ENCODE data around the gene FOXP1.

FOXP1 gene

DNA sequence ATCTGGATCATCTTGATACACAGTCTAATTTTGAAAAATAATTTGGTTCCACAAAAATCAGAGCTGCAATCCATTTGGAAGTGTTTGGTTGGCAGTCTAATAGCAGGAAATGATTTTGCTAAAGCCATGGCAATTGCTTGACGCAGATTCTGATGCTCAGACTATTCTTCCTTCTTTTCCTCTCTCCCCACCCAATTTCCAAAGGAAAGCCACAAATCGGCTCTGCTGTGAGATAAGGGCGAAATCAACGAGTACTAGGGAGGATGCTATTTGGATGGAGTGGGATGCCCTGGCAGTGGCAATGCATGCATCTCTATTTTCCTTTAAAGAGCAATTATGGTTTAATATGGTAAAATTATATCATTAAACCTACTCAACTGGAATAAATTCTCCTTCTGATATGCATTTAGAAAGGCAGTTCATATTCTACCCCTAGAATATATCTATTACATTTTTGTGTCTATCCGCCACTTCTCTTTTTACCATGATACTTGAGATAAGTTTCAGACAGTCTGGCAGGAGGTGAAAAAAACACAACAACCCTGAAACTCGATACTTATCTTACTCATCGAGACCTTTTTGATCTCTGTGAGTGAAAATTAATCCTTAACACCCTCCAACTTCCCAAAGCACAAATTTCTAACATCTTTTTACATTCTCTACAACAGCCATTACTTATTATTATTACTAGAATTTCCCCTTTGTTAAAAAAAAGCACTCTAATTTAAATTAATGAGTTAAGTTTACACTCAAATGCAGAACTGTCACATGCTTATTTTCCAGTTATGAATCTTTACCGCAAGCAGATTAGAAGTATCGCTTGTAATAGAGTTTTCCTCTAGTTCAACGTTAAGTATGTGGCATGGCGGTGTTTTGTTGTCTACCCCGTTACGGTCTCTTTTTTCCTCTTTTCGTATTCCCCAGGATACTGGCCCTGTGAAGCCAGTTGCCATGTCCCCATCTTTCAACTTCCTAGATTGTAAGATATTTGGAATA lies 433.3 kb downstream of the FOXP1 start:
- TF ChIP-seq, protein P1, sequence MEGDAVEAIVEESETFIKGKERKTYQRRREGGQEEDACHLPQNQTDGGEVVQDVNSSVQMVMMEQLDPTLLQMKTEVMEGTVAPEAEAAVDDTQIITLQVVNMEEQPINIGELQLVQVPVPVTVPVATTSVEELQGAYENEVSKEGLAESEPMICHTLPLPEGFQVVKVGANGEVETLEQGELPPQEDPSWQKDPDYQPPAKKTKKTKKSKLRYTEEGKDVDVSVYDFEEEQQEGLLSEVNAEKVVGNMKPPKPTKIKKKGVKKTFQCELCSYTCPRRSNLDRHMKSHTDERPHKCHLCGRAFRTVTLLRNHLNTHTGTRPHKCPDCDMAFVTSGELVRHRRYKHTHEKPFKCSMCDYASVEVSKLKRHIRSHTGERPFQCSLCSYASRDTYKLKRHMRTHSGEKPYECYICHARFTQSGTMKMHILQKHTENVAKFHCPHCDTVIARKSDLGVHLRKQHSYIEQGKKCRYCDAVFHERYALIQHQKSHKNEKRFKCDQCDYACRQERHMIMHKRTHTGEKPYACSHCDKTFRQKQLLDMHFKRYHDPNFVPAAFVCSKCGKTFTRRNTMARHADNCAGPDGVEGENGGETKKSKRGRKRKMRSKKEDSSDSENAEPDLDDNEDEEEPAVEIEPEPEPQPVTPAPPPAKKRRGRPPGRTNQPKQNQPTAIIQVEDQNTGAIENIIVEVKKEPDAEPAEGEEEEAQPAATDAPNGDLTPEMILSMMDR (conservative IDR thresholded peaks at IDR 0.05; ENCODE audit: control insufficient read depth, insufficient read depth, low read depth, low read length), result no peak
- no peak for DNase-seq (ENCODE audit: low read depth)
- no peak overlapping the region for H3K4me3 ChIP-seq (ENCODE audit: control insufficient read depth, low read depth, low read length)

DNA sequence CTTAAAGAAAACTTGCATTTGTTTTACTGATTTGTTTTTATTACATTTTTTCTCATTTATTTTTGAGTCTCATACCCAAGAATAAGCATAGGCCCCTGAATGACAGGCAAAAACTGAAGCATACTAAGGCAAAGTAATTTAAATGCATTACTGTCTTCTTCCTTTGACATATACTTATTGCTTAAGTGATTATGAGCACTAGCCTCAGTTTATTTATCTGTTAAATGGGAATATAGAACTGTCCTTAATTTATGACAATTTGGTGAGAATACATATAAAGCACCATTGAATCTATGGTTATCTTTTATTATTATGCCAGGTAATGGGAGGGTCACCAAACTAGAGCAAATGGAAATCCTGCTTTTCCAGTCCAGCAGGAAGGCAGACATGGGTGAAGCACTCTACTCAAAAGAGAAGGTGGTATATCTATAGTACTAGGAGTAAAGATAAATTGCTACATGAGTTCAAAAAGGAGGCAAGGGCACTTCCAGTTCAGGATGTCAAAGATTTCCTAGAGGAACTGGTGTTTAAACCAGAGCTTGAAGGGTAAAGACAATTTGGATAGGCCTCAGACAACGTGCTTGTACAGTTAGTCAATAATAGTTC lies 435.0 kb downstream of the FOXP1 start:
- DNase-seq (ENCODE audit: low read depth), result no peak
- no peak overlapping the region for H3K4me3 ChIP-seq (ENCODE audit: control insufficient read depth, low read depth, low read length)
- TF ChIP-seq, protein P1 (conservative IDR thresholded peaks at IDR 0.05; ENCODE audit: control insufficient read depth, insufficient read depth, low read depth, low read length), result no peak

DNA sequence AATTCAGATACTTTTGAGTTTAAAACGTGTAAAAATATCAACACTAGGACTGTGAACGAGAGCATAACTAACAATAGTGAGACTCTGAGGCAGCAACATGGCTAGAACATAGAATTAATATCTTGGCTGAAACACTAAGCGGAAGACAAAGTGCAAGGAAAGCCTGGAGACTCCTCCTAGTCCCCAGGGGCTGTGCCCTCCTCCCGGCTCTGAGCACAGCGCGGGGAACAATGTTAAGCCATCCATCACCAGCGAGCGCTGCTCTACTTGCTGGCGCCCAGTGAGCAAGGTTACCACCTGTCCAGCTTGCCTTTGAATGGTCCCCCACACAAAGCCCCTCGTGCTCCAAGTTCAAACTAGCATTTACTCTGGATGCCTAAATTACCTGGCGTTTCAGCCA lies 436.9 kb downstream of the FOXP1 start:
- TF ChIP-seq, protein P1 (conservative IDR thresholded peaks at IDR 0.05; ENCODE audit: control insufficient read depth, insufficient read depth, low read depth, low read length), result no peak
- DNase-seq (ENCODE audit: low read depth), result no peak
- H3K4me3 ChIP-seq (ENCODE audit: control insufficient read depth, low read depth, low read length), result no peak overlapping the region

DNA sequence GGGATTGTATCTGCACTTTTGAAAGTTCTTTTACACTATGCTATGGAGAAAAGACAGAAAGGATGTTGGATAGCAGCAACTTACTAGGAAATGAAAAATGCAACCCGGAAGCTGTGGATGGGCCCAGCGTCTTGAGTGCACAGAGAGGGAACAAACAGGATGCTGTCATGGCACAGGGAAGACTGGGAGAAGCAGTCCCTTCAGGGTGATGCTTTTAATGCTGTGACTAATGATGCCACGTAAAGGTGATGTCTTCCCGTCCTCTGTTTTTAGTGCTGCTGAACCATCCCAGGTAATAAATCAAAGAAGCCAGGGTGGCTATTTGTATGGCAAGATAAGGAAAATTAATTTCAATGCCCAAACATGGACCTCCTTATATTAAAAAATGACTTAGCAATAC lies 437.6 kb downstream of the FOXP1 start:
- TF ChIP-seq, protein P1 (conservative IDR thresholded peaks at IDR 0.05; ENCODE audit: control insufficient read depth, insufficient read depth, low read depth, low read length), result no peak
- H3K4me3 ChIP-seq (ENCODE audit: control insufficient read depth, low read depth, low read length), result no peak overlapping the region
- no peak for DNase-seq (ENCODE audit: low read depth)

DNA sequence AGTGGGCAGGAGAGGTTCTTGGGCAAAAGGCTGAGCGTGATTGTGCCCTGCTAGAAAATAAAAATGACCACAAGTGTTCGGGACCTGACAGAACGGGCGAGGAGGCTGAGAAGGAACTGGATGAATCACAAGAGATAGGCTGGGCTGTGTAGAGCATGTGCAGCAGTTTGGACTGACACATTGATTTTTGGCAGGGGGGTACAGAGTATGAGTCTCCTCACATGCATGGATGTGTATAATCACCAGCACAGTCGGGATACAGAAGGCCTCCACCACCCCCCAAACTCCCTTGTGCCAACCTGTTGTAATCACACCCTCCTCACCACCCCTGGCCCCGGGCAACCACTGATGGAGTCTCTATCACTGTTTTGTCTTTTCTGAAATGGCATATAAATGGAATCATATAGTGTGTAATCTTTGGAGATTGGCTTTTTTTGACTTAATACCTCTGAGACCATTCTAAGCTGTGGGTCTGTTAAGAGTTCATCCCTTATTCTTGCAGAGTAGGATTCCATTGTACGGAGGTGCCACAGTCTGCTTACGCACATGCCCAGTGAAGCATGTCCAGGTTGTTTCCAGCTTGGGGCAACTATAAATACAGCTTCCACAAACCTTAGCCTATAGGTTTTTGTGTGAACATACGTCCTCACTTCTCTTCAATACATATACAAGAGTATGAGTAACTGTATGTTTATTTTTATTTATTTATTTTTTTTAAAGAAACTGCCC lies 438.8 kb downstream of the FOXP1 start:
- TF ChIP-seq, protein P1 (conservative IDR thresholded peaks at IDR 0.05; ENCODE audit: control insufficient read depth, insufficient read depth, low read depth, low read length), result no peak
- no peak for DNase-seq (ENCODE audit: low read depth)
- H3K4me3 ChIP-seq (ENCODE audit: control insufficient read depth, low read depth, low read length), result no peak overlapping the region

DNA sequence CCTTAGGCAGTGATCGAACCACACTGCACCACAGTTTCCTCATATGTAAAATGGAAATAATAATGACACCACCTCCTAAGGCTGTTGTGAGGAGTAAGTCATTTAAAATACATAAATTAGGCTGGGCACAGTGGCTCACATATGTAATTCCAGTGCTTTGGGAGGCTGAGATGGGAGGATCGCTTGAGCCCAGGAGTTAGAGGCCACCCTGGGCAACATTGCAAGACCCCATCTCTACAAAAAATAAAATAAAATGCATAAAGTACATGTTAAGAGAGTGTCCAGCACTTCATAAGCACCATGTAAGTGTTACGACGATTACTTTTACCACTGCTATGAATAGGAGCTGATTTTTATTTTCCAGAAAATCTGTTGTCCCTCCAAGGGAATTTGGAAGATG lies 440.0 kb downstream of the FOXP1 start:
- no peak overlapping the region for H3K4me3 ChIP-seq (ENCODE audit: control insufficient read depth, low read depth, low read length)
- TF ChIP-seq, protein P1 (conservative IDR thresholded peaks at IDR 0.05; ENCODE audit: control insufficient read depth, insufficient read depth, low read depth, low read length), result no peak
- DNase-seq (ENCODE audit: low read depth), result no peak
